OCI-LY1 (cell line): ENCODE measurements around the gene BCKDK.

ENCODE experiments used
- EZH2 ChIP-seq: fragments of 200-600 bp; sonication (generic), shearing (Covaris generic); IDR thresholded peaks from 2 replicates; pipeline ENCODE4 v1.8.0; 2017; ENCODE audit warnings: borderline replicate concordance, mixed run types, mild to moderate bottlenecking, antibody characterized with exemption, low read length, moderate library complexity, mixed read lengths
- TF ChIP-seq, protein P1 (sequence below): fragments of 200-600 bp; sonication (generic), shearing (Covaris generic); IDR thresholded peaks from 2 replicates; pipeline ENCODE4 v1.5.1; 2017; ENCODE audit warnings: mild to moderate bottlenecking, antibody characterized with exemption, low read length, moderate library complexity, mixed read lengths

DNA sequence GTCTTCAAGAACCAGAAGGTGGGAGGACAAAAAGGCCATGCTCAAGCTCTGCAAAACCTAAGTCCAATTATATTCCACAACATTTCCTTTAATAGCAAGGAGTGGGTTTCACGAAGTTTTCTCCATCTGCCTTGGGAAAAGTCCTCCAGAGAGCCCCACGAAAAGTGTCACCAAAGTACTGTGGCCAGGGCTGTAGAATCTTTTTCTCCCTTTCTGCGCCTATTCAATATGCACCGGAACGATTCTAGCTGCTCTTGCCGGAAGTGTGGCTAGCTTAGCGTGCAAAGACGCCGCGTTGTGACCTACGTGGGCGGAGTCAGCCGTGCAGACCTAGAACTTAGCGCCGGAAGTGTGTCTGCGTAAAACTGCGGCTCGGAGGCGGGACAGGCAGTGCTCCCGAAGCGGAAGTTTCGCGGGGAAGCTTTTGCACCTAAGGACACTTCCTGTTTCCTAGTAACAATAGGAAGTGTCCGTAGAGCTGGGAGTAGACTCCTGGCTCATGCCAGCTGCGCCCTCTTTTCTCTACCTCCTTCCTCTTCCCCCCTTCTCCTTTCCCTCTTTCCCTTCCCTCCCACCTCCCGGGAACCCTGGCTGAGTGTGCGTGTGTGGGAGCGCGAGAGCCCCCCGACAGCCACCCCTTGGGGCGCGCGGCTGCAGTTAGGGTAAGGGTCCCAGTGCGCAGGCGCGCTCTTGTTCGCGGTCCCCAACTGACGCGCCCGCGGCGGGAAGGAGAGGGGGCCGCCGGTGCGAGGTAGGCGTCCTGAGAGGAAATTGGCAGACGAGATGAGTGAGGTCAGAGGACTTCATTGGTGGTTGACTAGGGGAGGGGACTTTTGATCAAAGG, 34.0 kb upstream of the BCKDK start, which contains the start of the genes ZNF646 and ZNF668:
- TF ChIP-seq, protein P1, sequence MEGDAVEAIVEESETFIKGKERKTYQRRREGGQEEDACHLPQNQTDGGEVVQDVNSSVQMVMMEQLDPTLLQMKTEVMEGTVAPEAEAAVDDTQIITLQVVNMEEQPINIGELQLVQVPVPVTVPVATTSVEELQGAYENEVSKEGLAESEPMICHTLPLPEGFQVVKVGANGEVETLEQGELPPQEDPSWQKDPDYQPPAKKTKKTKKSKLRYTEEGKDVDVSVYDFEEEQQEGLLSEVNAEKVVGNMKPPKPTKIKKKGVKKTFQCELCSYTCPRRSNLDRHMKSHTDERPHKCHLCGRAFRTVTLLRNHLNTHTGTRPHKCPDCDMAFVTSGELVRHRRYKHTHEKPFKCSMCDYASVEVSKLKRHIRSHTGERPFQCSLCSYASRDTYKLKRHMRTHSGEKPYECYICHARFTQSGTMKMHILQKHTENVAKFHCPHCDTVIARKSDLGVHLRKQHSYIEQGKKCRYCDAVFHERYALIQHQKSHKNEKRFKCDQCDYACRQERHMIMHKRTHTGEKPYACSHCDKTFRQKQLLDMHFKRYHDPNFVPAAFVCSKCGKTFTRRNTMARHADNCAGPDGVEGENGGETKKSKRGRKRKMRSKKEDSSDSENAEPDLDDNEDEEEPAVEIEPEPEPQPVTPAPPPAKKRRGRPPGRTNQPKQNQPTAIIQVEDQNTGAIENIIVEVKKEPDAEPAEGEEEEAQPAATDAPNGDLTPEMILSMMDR, result no peak
- TF ChIP-seq EZH2, result no peak
